ENCODE results near the gene TRIM63. TPM values are rescaled to one million over a fixed set of nuclear protein-coding genes. Genes with fewer than 3 reads are reported as not detected.

TRIM63 gene
- total RNA-seq, 2 experiments from 2014 or later = not detected

- ChIA-PET CTCF (ENCODE audit: unreplicated experiment) (no interaction called here), POLR2A (interaction anchor here (0.5 to 0.6 kb wide), 3 partner anchors 23 to 1751 kb away, joined by 3 to 4 read pairs (median 4); partner anchors contain the start of gene GRHL3)
- Histone ChIP-seq H3K4me3 (ENCODE audit: low read depth, low read length, poor library complexity, severe bottlenecking) (no peak overlapping the region), H3K9me2 (ENCODE audit: insufficient read depth, low read length) (no peaks in the 10 kb centered on the region), H3K27ac (ENCODE audit: low read depth, low read length, poor library complexity, severe bottlenecking) (no peak overlapping the region), H3K9me3 (ENCODE audit: low read length) (no peaks in the 10 kb centered on the region), H3K4me2 (ENCODE audit: low read length) (no peak overlapping the region), H3K36me3 (ENCODE audit: insufficient read depth, low read length) (no peaks in the 10 kb centered on the region), H3K4me1 (ENCODE audit: insufficient read depth, low read length, poor library complexity, severe bottlenecking) (no peaks in the 10 kb centered on the region), H3K79me2 (ENCODE audit: insufficient read depth, low read depth, low read length) (no peaks in the 10 kb centered on the region), H4K20me1 (ENCODE audit: insufficient read depth, low read length) (no peaks in the 10 kb centered on the region), H2AFZ (ENCODE audit: low read length) (no peak overlapping the region)
- no peak for DNase-seq (ENCODE audit: low spot score)
- BruUV-seq (replicated peaks) = no TSS peak
- no peak for TF ChIP-seq EZH2phosphoT487 (IDR thresholded peaks at IDR 0.05; ENCODE audit: borderline replicate concordance, low read depth, low read length)
- no peak for TF ChIP-seq CTCF (conservative IDR thresholded peaks at IDR 0.05; ENCODE audit: low read length)
- intact Hi-C loops (cut with micrococcal nuclease; ENCODE audit: unreplicated experiment) = no loop called here
These were observed 3.0 kb upstream of the TRIM63 start for GRCh38 chr1:26070296-26070962.

GRCh38 chr1:26069941-26070295 lies 2.5 kb upstream of the TRIM63 start:
- H3K4me2 ChIP-seq (ENCODE audit: low read length) = no peak overlapping the region
- POLR2A ChIA-PET = no interaction called here
- no peaks in the 10 kb centered on the region for H4K20me1 ChIP-seq (ENCODE audit: insufficient read depth, low read length)
- H3K9me2 ChIP-seq (ENCODE audit: insufficient read depth, low read length) = no peaks in the 10 kb centered on the region
- intact Hi-C loops (cut with micrococcal nuclease; ENCODE audit: unreplicated experiment) = no loop called here
- TF ChIP-seq CTCF (conservative IDR thresholded peaks at IDR 0.05; ENCODE audit: low read length) = no peak
- no peak for TF ChIP-seq EZH2phosphoT487 (IDR thresholded peaks at IDR 0.05; ENCODE audit: borderline replicate concordance, low read depth, low read length)
- CTCF ChIA-PET (ENCODE audit: unreplicated experiment) = no interaction called here
- no peak overlapping the region for H3K4me3 ChIP-seq (ENCODE audit: low read depth, low read length, poor library complexity, severe bottlenecking)
- H3K79me2 ChIP-seq (ENCODE audit: insufficient read depth, low read depth, low read length) = no peaks in the 10 kb centered on the region
- no TSS peak for BruUV-seq (replicated peaks)
- H3K27ac ChIP-seq (ENCODE audit: low read depth, low read length, poor library complexity, severe bottlenecking) = no peak overlapping the region
- DNase-seq (ENCODE audit: low spot score) = no peak
- H3K9me3 ChIP-seq (ENCODE audit: low read length) = no peaks in the 10 kb centered on the region
- H3K4me1 ChIP-seq (ENCODE audit: insufficient read depth, low read length, poor library complexity, severe bottlenecking) = no peaks in the 10 kb centered on the region
- H3K36me3 ChIP-seq (ENCODE audit: insufficient read depth, low read length) = no peaks in the 10 kb centered on the region
- no peak overlapping the region for H2AFZ ChIP-seq (ENCODE audit: low read length)

- H4K20me1 ChIP-seq (ENCODE audit: insufficient read depth, low read length) = no peaks in the 10 kb centered on the region
- CTCF ChIA-PET (ENCODE audit: unreplicated experiment) = no interaction called here
- no peaks in the 10 kb centered on the region for H3K9me3 ChIP-seq (ENCODE audit: low read length)
- H3K36me3 ChIP-seq (ENCODE audit: insufficient read depth, low read length) = no peaks in the 10 kb centered on the region
- DNase-seq (ENCODE audit: low spot score) = no peak
- no peak overlapping the region for H2AFZ ChIP-seq (ENCODE audit: low read length)
- no peak overlapping the region for H3K4me2 ChIP-seq (ENCODE audit: low read length)
- no peaks in the 10 kb centered on the region for H3K9me2 ChIP-seq (ENCODE audit: insufficient read depth, low read length)
- TF ChIP-seq EZH2phosphoT487 (IDR thresholded peaks at IDR 0.05; ENCODE audit: borderline replicate concordance, low read depth, low read length) (no peak), CTCF (conservative IDR thresholded peaks at IDR 0.05; ENCODE audit: low read length) (no peak)
- POLR2A ChIA-PET = no interaction called here
- H3K4me3 ChIP-seq (ENCODE audit: low read depth, low read length, poor library complexity, severe bottlenecking) = no peak overlapping the region
- no peaks in the 10 kb centered on the region for H3K4me1 ChIP-seq (ENCODE audit: insufficient read depth, low read length, poor library complexity, severe bottlenecking)
- H3K79me2 ChIP-seq (ENCODE audit: insufficient read depth, low read depth, low read length) = no peaks in the 10 kb centered on the region
- no TSS peak for BruUV-seq (replicated peaks)
- intact Hi-C loops (cut with micrococcal nuclease; ENCODE audit: unreplicated experiment) = no loop called here
- no peak overlapping the region for H3K27ac ChIP-seq (ENCODE audit: low read depth, low read length, poor library complexity, severe bottlenecking)
These were observed 573 bp downstream of the TRIM63 start for GRCh38 chr1:26066857-26067256.

All from OCI-LY7 (cell line).